H1 (cell line): Measurements from ENCODE around the gene CAP2. TPM values are rescaled to one million over a fixed set of nuclear protein-coding genes. Genes with fewer than 3 reads are reported as not detected.

ENCODE experiments used
- CTCF ChIA-PET: fragments of 300-600 bp; sonication (Branson Sonifier 250); formaldehyde crosslinking; loops from one replicate; lab custom pipeline; 2021; ENCODE audit not compliant: partially characterized antibody; lab: Charles Lee
- POLR2A ChIA-PET: fragments of 300-600 bp; sonication (Branson Sonifier 250); formaldehyde crosslinking; loops from one replicate; lab custom pipeline; 2021; ENCODE audit warnings: inconsistent platforms; ENCODE audit not compliant: partially characterized antibody; lab: Charles Lee
- DNase-seq, 2 experiments: peaks; one replicate each; pipeline versions ENCODE4 v3.0.0 to v3.0.0-alpha.2; 2010 to 2022; ENCODE audit warnings: low spot score in 2 of 2, low read depth in 1 of 2, mixed read lengths in 1 of 2
- FAIRE-seq: peaks from 2 replicates; lab custom pipeline; 2011; peaks lifted over from hg19 to GRCh38; lab: Jason Lieb, UNC
- H2AFZ ChIP-seq: 2 replicates; pipeline ENCODE4 v1.8.1; 2012; ENCODE audit warnings: low read length, inconsistent platforms
- H2AK5ac ChIP-seq: 2 replicates; pipeline ENCODE4 v1.6.1; 2013; ENCODE audit warnings: low read depth, low read length
- H2BK120ac ChIP-seq: replicated peaks from 2 replicates; pipeline ENCODE3; 2013; ENCODE audit warnings: low read depth, low read length, inconsistent platforms
- H2BK12ac ChIP-seq: 2 replicates; pipeline ENCODE4 v1.6.1; 2013; ENCODE audit warnings: low read depth, low read length
- H2BK15ac ChIP-seq: 2 replicates; pipeline ENCODE4 v1.6.1; 2013; ENCODE audit warnings: low read length
- H2BK20ac ChIP-seq: 2 replicates; pipeline ENCODE4 v1.6.1; 2013; ENCODE audit warnings: low read length
- H2BK5ac ChIP-seq: 2 replicates; pipeline ENCODE4 v1.6.1; 2013; ENCODE audit warnings: low read depth, low read length
- H3K14ac ChIP-seq: 2 replicates; pipeline ENCODE4 v1.6.1; 2013; ENCODE audit warnings: inconsistent platforms; ENCODE audit not compliant: insufficient read length
- H3K18ac ChIP-seq: 2 replicates; pipeline ENCODE4 v1.6.1; 2013; ENCODE audit warnings: low read length; ENCODE audit errors: extremely low read depth
- H3K23ac ChIP-seq: 2 replicates; pipeline ENCODE4 v1.6.1; 2013; ENCODE audit warnings: inconsistent platforms; ENCODE audit not compliant: insufficient read length
- H3K23me2 ChIP-seq: 2 replicates; pipeline ENCODE4 v1.6.1; 2013; ENCODE audit warnings: low read depth, low read length
- H3K27ac ChIP-seq: 2 replicates; pipeline ENCODE4 v1.6.1; 2011; ENCODE audit warnings: low read depth, low read length, inconsistent platforms
- H3K27me3 ChIP-seq, 4 experiments: replicated peaks in 1 of 4; 1 replicate in 1 of 4; 2 replicates in 3 of 4; pipeline versions ENCODE4 v1.6.1 to v1.8.1; 2011 to 2013; ENCODE audit warnings: low read length in 3 of 4, mild to moderate bottlenecking in 3 of 4, inconsistent platforms in 2 of 4, mixed read lengths in 2 of 4, moderate library complexity in 1 of 4; ENCODE audit not compliant: control insufficient read depth in 3 of 4, insufficient read depth in 3 of 4; ENCODE audit errors: extremely low read depth in 1 of 4
- H3K36me3 ChIP-seq, 4 experiments: 2 replicates each; pipeline versions ENCODE4 v1.6.1 to v1.8.1; 2011 to 2013; ENCODE audit warnings: mild to moderate bottlenecking in 4 of 4, low read length in 3 of 4, moderate library complexity in 2 of 4, control low read depth in 1 of 4, inconsistent platforms in 1 of 4; ENCODE audit not compliant: insufficient read depth in 4 of 4, control insufficient read depth in 2 of 4
- H3K4ac ChIP-seq: replicated peaks from 2 replicates; pipeline ENCODE3; 2013; ENCODE audit warnings: low read length, low read depth, mixed read lengths, inconsistent platforms; ENCODE audit not compliant: insufficient read length
- H3K4me1 ChIP-seq, 4 experiments: replicated peaks in 1 of 4; 1 replicate in 1 of 4; 2 replicates in 3 of 4; pipeline versions ENCODE4 v1.6.1 to v1.8.1; 2011 to 2013; ENCODE audit warnings: low read length in 3 of 4, inconsistent platforms in 2 of 4, mixed read lengths in 1 of 4; ENCODE audit not compliant: insufficient read depth in 4 of 4, control insufficient read depth in 3 of 4
- H3K4me2 ChIP-seq, 2 experiments: 2 replicates each; pipeline versions ENCODE4 v1.6.1 to v1.8.1; 2011 to 2013; ENCODE audit warnings: low read depth in 2 of 2, low read length in 2 of 2, control low read depth in 1 of 2, inconsistent platforms in 1 of 2, mild to moderate bottlenecking in 1 of 2; ENCODE audit not compliant: insufficient read depth in 1 of 2
- H3K4me3 ChIP-seq, 4 experiments: fragments of 200-600, 300-600 bp in 1 of 4; sonication (generic), shearing (Covaris generic), sonication (Bioruptor Twin) in 1 of 4; 2 replicates each; pipeline versions ENCODE4 v1.5.1 to v1.8.1; 2011 to 2016; ENCODE audit warnings: low read length in 4 of 4, low read depth in 3 of 4, control low read depth in 2 of 4, inconsistent platforms in 2 of 4, mild to moderate bottlenecking in 2 of 4, mixed read lengths in 1 of 4, moderate library complexity in 1 of 4; ENCODE audit not compliant: insufficient read depth in 2 of 4; ENCODE audit errors: extremely low read depth in 1 of 4
- H3K56ac ChIP-seq: replicated peaks from 2 replicates; pipeline ENCODE3; 2013; ENCODE audit warnings: low read depth, mild to moderate bottlenecking, mixed read lengths, low read length, inconsistent platforms; ENCODE audit not compliant: insufficient read length
- H3K79me1 ChIP-seq: 2 replicates; pipeline ENCODE4 v1.6.1; 2013; ENCODE audit warnings: low read depth, low read length, control low read depth
- H3K79me2 ChIP-seq, 2 experiments: 2 replicates each; pipeline versions ENCODE4 v1.6.1 to v1.8.1; 2012 to 2013; ENCODE audit warnings: low read length in 2 of 2, mild to moderate bottlenecking in 2 of 2, inconsistent platforms in 1 of 2; ENCODE audit not compliant: insufficient read depth in 2 of 2, control insufficient read depth in 1 of 2
- H3K9ac ChIP-seq, 4 experiments: replicated peaks in 1 of 4; 1 replicate in 1 of 4; 2 replicates in 3 of 4; pipeline versions ENCODE4 v1.6.1 to v1.8.1; 2011 to 2013; ENCODE audit warnings: low read depth in 3 of 4, low read length in 3 of 4, control low read depth in 2 of 4, mild to moderate bottlenecking in 2 of 4, moderate library complexity in 2 of 4, inconsistent platforms in 1 of 4; ENCODE audit errors: extremely low read depth in 1 of 4
- H3K9me3 ChIP-seq, 2 experiments: 2 replicates each; pipeline versions ENCODE4 v1.6.1 to v1.8.1; 2012 to 2013; ENCODE audit warnings: mild to moderate bottlenecking in 2 of 2, moderate library complexity in 2 of 2, control low read depth in 1 of 2, inconsistent platforms in 1 of 2, low read depth in 1 of 2, low read length in 1 of 2, mixed read lengths in 1 of 2; ENCODE audit not compliant: insufficient read depth in 2 of 2
- H4K20me1 ChIP-seq, 2 experiments: replicated peaks in 1 of 2; 2 replicates each; pipeline versions ENCODE3 to v1.8.1; 2011 to 2013; ENCODE audit warnings: inconsistent platforms in 2 of 2, low read length in 2 of 2, mild to moderate bottlenecking in 1 of 2; ENCODE audit not compliant: insufficient read depth in 2 of 2, control insufficient read depth in 1 of 2
- H4K5ac ChIP-seq: 2 replicates; pipeline ENCODE4 v1.6.1; 2013; ENCODE audit warnings: low read length, low read depth, mixed read lengths, inconsistent platforms; ENCODE audit not compliant: insufficient read length
- H4K8ac ChIP-seq: 2 replicates; pipeline ENCODE4 v1.8.0; 2013; ENCODE audit warnings: mild to moderate bottlenecking, moderate library complexity, low read length, inconsistent platforms; ENCODE audit not compliant: insufficient read depth; ENCODE audit errors: extremely low read depth
- H4K91ac ChIP-seq: replicated peaks from 2 replicates; pipeline ENCODE3; 2013; ENCODE audit warnings: low read length, mixed read lengths, inconsistent platforms; ENCODE audit not compliant: insufficient read length
- CEBPB ChIP-seq: IDR thresholded peaks from 2 replicates; pipeline ENCODE4 v1.6.1; 2012; ENCODE audit warnings: low read depth, low read length
- CHD1 ChIP-seq: IDR thresholded peaks from 2 replicates; pipeline ENCODE4 v1.6.1; 2012; ENCODE audit warnings: low read depth, low read length, improper control_type of control experiment
- CREB1 ChIP-seq: IDR thresholded peaks from 2 replicates; pipeline ENCODE4 v1.6.1; 2012; ENCODE audit warnings: inconsistent platforms
- EGR1 ChIP-seq: IDR thresholded peaks from 2 replicates; pipeline ENCODE4 v1.6.1; 2011; ENCODE audit warnings: low read depth, low read length, borderline replicate concordance
- EP300 ChIP-seq, 2 experiments: IDR thresholded peaks; 1 replicate in 1 of 2; 2 replicates in 1 of 2; pipeline ENCODE4 v1.6.1; 2011 to 2012; ENCODE audit warnings: low read depth in 2 of 2, low read length in 2 of 2, mild to moderate bottlenecking in 2 of 2, borderline replicate concordance in 1 of 2, inconsistent platforms in 1 of 2, moderate library complexity in 1 of 2
- GABPA ChIP-seq: IDR thresholded peaks from 2 replicates; pipeline ENCODE4 v1.6.1; 2011; ENCODE audit warnings: mild to moderate bottlenecking, low read length, moderate library complexity, borderline replicate concordance; ENCODE audit not compliant: insufficient read depth
- KDM4A ChIP-seq: IDR thresholded peaks from one replicate; pipeline ENCODE4 v1.7.1; 2012; ENCODE audit warnings: low read depth, mild to moderate bottlenecking, moderate library complexity, low read length, inconsistent platforms; ENCODE audit not compliant: severe bottlenecking
- MAFK ChIP-seq: IDR thresholded peaks from 2 replicates; pipeline ENCODE4 v1.6.1; 2012; ENCODE audit warnings: low read depth, mild to moderate bottlenecking, improper control_type of control experiment, low read length
- POLR2AphosphoS5 ChIP-seq: IDR thresholded peaks from 2 replicates; pipeline ENCODE4 v1.6.1; 2011; ENCODE audit warnings: low read depth, low read length
- POU5F1 ChIP-seq: IDR thresholded peaks from 2 replicates; pipeline ENCODE4 v1.6.1; 2011; ENCODE audit warnings: low read depth, mild to moderate bottlenecking, low read length, moderate library complexity
- SP1 ChIP-seq: IDR thresholded peaks from 2 replicates; pipeline ENCODE4 v1.6.1; 2011; ENCODE audit warnings: low read depth, low read length
- SP2 ChIP-seq: IDR thresholded peaks from 2 replicates; pipeline ENCODE4 v1.6.1; 2012; ENCODE audit warnings: mild to moderate bottlenecking, low read length, inconsistent platforms
- TAF7 ChIP-seq: optimal IDR thresholded peaks from 2 replicates; pipeline ENCODE3; 2011; ENCODE audit warnings: low read depth, mild to moderate bottlenecking, inconsistent platforms, low read length, moderate library complexity, borderline replicate concordance
- ZNF274 ChIP-seq: IDR thresholded peaks from 2 replicates; pipeline ENCODE4 v1.7.0; 2012; ENCODE audit warnings: low read length, borderline replicate concordance; ENCODE audit errors: extremely low read depth
- polyA plus RNA-seq, 7 experiments: library from polyadenylated mRNA; depleted of rRNA in 3 of 7; stranded (reverse) in 5 of 7; unstranded in 2 of 7; fragments of >200 nt in 5 of 7; fragments of 200-250 nt in 2 of 7; gene quantifications; 1 replicate in 5 of 7; 2 replicates in 1 of 7; 4 replicates in 1 of 7; pipeline versions ENCODE4 v1.2.1 to v1.2.3, GENCODE V29; 2011 to 2013; ENCODE audit warnings: missing spikeins in 2 of 7, mixed read lengths in 2 of 7
- total RNA-seq: library from RNA; stranded (reverse); fragmentation: NEBNext Ultra II Directional; extraction: Animal tissue kit (Norgen Biotek cat#: 25700); gene quantifications from 2 replicates; pipeline ENCODE4 v1.2.1, GENCODE V29; 2021
- TF ChIP-seq, protein P1 (sequence below): IDR thresholded peaks from 2 replicates; pipeline ENCODE4 v1.6.1; 2012; ENCODE audit warnings: inconsistent platforms

Gene CAP2
- total and polyA plus RNA-seq, 2 of the 8 experiments (the other 6 are each of a cell fraction or from before 2014, with no cell fraction given), result 7.2 to 10.0 TPM

DNA sequence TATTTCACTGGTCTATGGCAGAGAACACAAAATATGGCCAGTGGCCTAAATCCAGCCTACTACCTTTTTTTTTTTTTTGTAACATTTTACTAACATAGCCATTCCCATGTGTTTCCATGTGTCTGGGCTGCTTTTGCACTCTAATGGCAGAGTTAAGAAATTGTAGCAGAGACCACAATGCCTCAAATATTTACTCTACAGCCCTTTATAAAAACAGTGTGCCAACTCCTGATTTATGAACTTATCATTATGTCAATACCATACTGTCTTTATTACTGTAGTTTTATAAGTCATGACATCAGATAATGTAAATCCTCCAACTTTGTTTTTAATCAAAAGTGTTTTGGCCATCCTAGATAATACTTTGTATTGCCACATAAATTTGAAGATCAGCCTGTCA, 27.4 kb upstream of the CAP2 start:
- H2BK15ac ChIP-seq, result no peak overlapping the region
- no peak overlapping the region for H3K27ac ChIP-seq
- no peak overlapping the region for H2AK5ac ChIP-seq
- H3K18ac ChIP-seq, result no peak overlapping the region
- H4K20me1 ChIP-seq, result no peaks in the 10 kb centered on the region
- TF ChIP-seq SP2 (no peak), TAF7 (no peak), POU5F1 (no peak), EP300 (IDR thresholded peaks at IDR 0.05; ENCODE audit: borderline replicate concordance in 1 of 2, low read depth in 2 of 2, low read length in 2 of 2) (no peak), CREB1 (no peak), SP1 (no peak), MAFK (no peak), EGR1 (no peak), CHD1 (no peak), CEBPB (no peak), GABPA (no peak), KDM4A (no peak), POLR2AphosphoS5 (no peak), ZNF274 (no peak)
- TF ChIP-seq, protein P1, sequence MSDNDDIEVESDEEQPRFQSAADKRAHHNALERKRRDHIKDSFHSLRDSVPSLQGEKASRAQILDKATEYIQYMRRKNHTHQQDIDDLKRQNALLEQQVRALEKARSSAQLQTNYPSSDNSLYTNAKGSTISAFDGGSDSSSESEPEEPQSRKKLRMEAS, result no peak
- TF ChIP-seq, all 59 proteins: peak for 0
- ChIA-PET CTCF (no interaction called here), POLR2A (no interaction called here)
- no peaks in the 10 kb centered on the region for H3K27me3 ChIP-seq
- H3K9me3 ChIP-seq, result peaks cover 0 to 4% of the 10 kb centered on the region in 2 experiments; a peak in 1 of 4 replicates
- no peak overlapping the region for H2BK5ac ChIP-seq
- H3K36me3 ChIP-seq, result no peaks in the 10 kb centered on the region
- H4K5ac ChIP-seq, result no peak overlapping the region
- H3K4me3 ChIP-seq, result no peak overlapping the region
- no peak overlapping the region for H4K8ac ChIP-seq
- DNase-seq, result no peak
- no peak for FAIRE-seq
- no peaks in the 10 kb centered on the region for H3K79me1 ChIP-seq
- no peak overlapping the region for H3K4ac ChIP-seq
- H3K14ac ChIP-seq, result no peak overlapping the region
- no peaks in the 10 kb centered on the region for H3K23me2 ChIP-seq
- no peak overlapping the region for H2AFZ ChIP-seq
- no peak overlapping the region for H4K91ac ChIP-seq
- H3K4me1 ChIP-seq, result no peaks in the 10 kb centered on the region
- no peak overlapping the region for H3K4me2 ChIP-seq
- no peak overlapping the region for H2BK20ac ChIP-seq
- H3K56ac ChIP-seq, result no peak overlapping the region
- H3K79me2 ChIP-seq, result no peaks in the 10 kb centered on the region
- no peak overlapping the region for H2BK120ac ChIP-seq
- no peak overlapping the region for H3K9ac ChIP-seq
- no peak overlapping the region for H3K23ac ChIP-seq
- no peak overlapping the region for H2BK12ac ChIP-seq
